DOHH2 (cell line): ENCODE results near the gene GDF10.

ENCODE experiments used
- H3F3A ChIP-seq: fragments of 200-600 bp; sonication (generic), shearing (Covaris generic); 2 replicates; pipeline ENCODE4 v1.6.0; 2016; ENCODE audit warnings: antibody characterized with exemption, mild to moderate bottlenecking; ENCODE audit not compliant: control insufficient read depth, insufficient read depth
- H3K27ac ChIP-seq: fragments of 200-600 bp; sonication (generic); 2 replicates; pipeline ENCODE4 v1.5.1; 2014; ENCODE audit warnings: low read depth, mild to moderate bottlenecking, low read length, moderate library complexity
- H3K27me3 ChIP-seq: fragments of 200-600 bp; sonication (generic); 2 replicates; pipeline ENCODE4 v1.6.1; 2014; ENCODE audit warnings: mild to moderate bottlenecking, low read length, mixed read lengths; ENCODE audit not compliant: control insufficient read depth
- H3K36me3 ChIP-seq: fragments of 200-600 bp; sonication (generic); 2 replicates; pipeline ENCODE4 v1.6.1; 2014; ENCODE audit warnings: mild to moderate bottlenecking, low read length, moderate library complexity, mixed read lengths; ENCODE audit not compliant: control insufficient read depth
- H3K4me1 ChIP-seq: fragments of 200-600 bp; sonication (generic); 2 replicates; pipeline ENCODE4 v1.6.1; 2014; ENCODE audit warnings: mild to moderate bottlenecking, low read length, mixed read lengths; ENCODE audit not compliant: control insufficient read depth
- H3K4me2 ChIP-seq: fragments of 200-600 bp; sonication (generic); 2 replicates; pipeline ENCODE4 v1.6.0; 2014; ENCODE audit warnings: mild to moderate bottlenecking, low read length, moderate library complexity
- H3K4me3 ChIP-seq: fragments of 200-600 bp; sonication (generic); 2 replicates; pipeline ENCODE4 v1.5.1; 2014; ENCODE audit warnings: mild to moderate bottlenecking, low read length, mixed read lengths
- H3K79me2 ChIP-seq: fragments of 200-600 bp; sonication (generic); 2 replicates; pipeline ENCODE4 v1.6.1; 2014; ENCODE audit warnings: mild to moderate bottlenecking, low read length, mixed read lengths; ENCODE audit not compliant: control insufficient read depth
- H3K9me2 ChIP-seq: fragments of 200-600 bp; sonication (generic); replicated peaks from 2 replicates; pipeline ENCODE4 v1.6.1; 2014; ENCODE audit warnings: mild to moderate bottlenecking, low read length, mixed read lengths; ENCODE audit not compliant: control insufficient read depth
- H3K9me3 ChIP-seq: fragments of 200-600 bp; sonication (generic); 2 replicates; pipeline ENCODE4 v1.6.1; 2014; ENCODE audit warnings: antibody characterized with exemption, low read length, mixed read lengths; ENCODE audit not compliant: control insufficient read depth, insufficient read depth
- H4K20me1 ChIP-seq: fragments of 200-600 bp; sonication (generic); 2 replicates; pipeline ENCODE4 v1.6.0; 2014; ENCODE audit warnings: low read depth, mild to moderate bottlenecking, antibody characterized with exemption, low read length, moderate library complexity; ENCODE audit not compliant: control insufficient read depth, insufficient read depth
- CTCF ChIP-seq: fragments of 200-600 bp; sonication (generic); IDR thresholded peaks from one replicate; pipeline ENCODE4 v1.5.1; 2014; ENCODE audit warnings: antibody characterized with exemption, mild to moderate bottlenecking, low read depth, low read length; ENCODE audit not compliant: poor library complexity, severe bottlenecking
- EZH2phosphoT487 ChIP-seq: fragments of 200-600 bp; sonication (generic); IDR thresholded peaks from 2 replicates; pipeline ENCODE4 v1.6.1; 2017; ENCODE audit warnings: borderline replicate concordance, mild to moderate bottlenecking, antibody characterized with exemption, low read length, moderate library complexity, mixed read lengths

GDF10 gene

GRCh38 chr10:47348138-47348651 lies 48.2 kb downstream of the GDF10 start, which contains the start of gene RBP3:
Gene RBP3, plus strand, starts transcription at chr10:47348363. Its CDS starts 122 bp downstream, at chr10:47348485.
- Histone ChIP-seq H3K27ac (no peak within 1 kb of the TSS), H3K79me2 (no peaks in the 10 kb centered on the region), H4K20me1 (no peaks in the 10 kb centered on the region), H3K4me3 (no peak within 1 kb of the TSS), H3K9me2 (no peaks in the 10 kb centered on the region), H3K4me1 (no peaks in the 10 kb centered on the region), H3K27me3 (no peaks in the 10 kb centered on the region), H3K4me2 (no peak within 1 kb of the TSS), H3K36me3 (no peaks in the 10 kb centered on the region), H3F3A (no peaks in the 10 kb centered on the region), H3K9me3 (no peaks in the 10 kb centered on the region)
- TF ChIP-seq EZH2phosphoT487 (no peak), CTCF (no peak)

- no peaks in the 10 kb centered on the region for H3K36me3 ChIP-seq
- H3K4me2 ChIP-seq, result no peak overlapping the region
- no peaks in the 10 kb centered on the region for H3K9me2 ChIP-seq
- H3K4me1 ChIP-seq, result no peaks in the 10 kb centered on the region
- no peaks in the 10 kb centered on the region for H4K20me1 ChIP-seq
- H3K27me3 ChIP-seq, result no peaks in the 10 kb centered on the region
- no peaks in the 10 kb centered on the region for H3K79me2 ChIP-seq
- no peak overlapping the region for H3K27ac ChIP-seq
- TF ChIP-seq CTCF, result no peak
- TF ChIP-seq EZH2phosphoT487, result no peak
- H3K4me3 ChIP-seq, result no peak overlapping the region
- no peaks in the 10 kb centered on the region for H3K9me3 ChIP-seq
- no peaks in the 10 kb centered on the region for H3F3A ChIP-seq
Measured at GRCh38 chr10:47348661-47349470, 48.9 kb downstream of the GDF10 start.

- Histone ChIP-seq H3K9me3 (no peaks in the 10 kb centered on the region), H3K36me3 (no peaks in the 10 kb centered on the region), H3K79me2 (no peaks in the 10 kb centered on the region), H3K4me1 (no peaks in the 10 kb centered on the region), H3K9me2 (no peaks in the 10 kb centered on the region), H3F3A (no peaks in the 10 kb centered on the region), H3K27me3 (no peaks in the 10 kb centered on the region), H4K20me1 (no peaks in the 10 kb centered on the region), H3K4me3 (no peak overlapping the region), H3K4me2 (no peak overlapping the region), H3K27ac (no peak overlapping the region)
- no peak for TF ChIP-seq CTCF
- no peak for TF ChIP-seq EZH2phosphoT487
Measured at GRCh38 chr10:47349516-47349915, 49.5 kb downstream of the GDF10 start.
